ENCODE results near the gene CACNA1S. TPM values are rescaled to one million over a fixed set of nuclear protein-coding genes. Genes with fewer than 3 reads are reported as not detected.

The CACNA1S gene
- total and polyA plus RNA-seq, 2 of the 13 experiments (the other 11 are each of a cell fraction or from before 2014, with no cell fraction given), result not detected

GRCh38 chr1:201017828-201018163 is 94.4 kb downstream of the CACNA1S start (continued):
- TF ChIP-seq AKAP8 (CRISPR knock-in tag; IDR thresholded peaks at IDR 0.05) (no peak), KDM5B (CRISPR knock-in tag; IDR thresholded peaks at IDR 0.05; ENCODE audit: borderline replicate concordance) (no peak), GATAD1 (CRISPR knock-in tag; IDR thresholded peaks at IDR 0.05) (no peak), EHMT2 (IDR thresholded peaks at IDR 0.05; ENCODE audit: borderline replicate concordance, low read depth, low read length) (no peak), STAT5B (CRISPR knock-in tag; IDR thresholded peaks at IDR 0.05) (no peak), RCOR2 (CRISPR knock-in tag; IDR thresholded peaks at IDR 0.05) (no peak)

GRCh38 chr1:201016943-201017827 is 95.0 kb downstream of the CACNA1S start:
- DNase-seq (ENCODE audit: low spot score), result no peak
- Histone ChIP-seq H3K4me2 (ENCODE audit: low read depth, low read length) (peak overlapping the region; percentile 20), H4K20me1 (ENCODE audit: insufficient read depth, low read length) (no peaks in the 10 kb centered on the region), H3K4me3 (replicated peaks in 1 of 3; ENCODE audit: insufficient read depth in 1 of 3, low read depth in 2 of 3, low read length in 3 of 3) (peak overlapping the region in 1 of 3 experiments; percentile 10; a peak in 1 of 6 replicates), H3K4me1 (ENCODE audit: insufficient read depth, low read length) (peaks cover 43% of the 10 kb centered on the region), H3K36me3 (replicated peaks in 1 of 2; ENCODE audit: control insufficient read depth in 1 of 2, insufficient read depth in 2 of 2, low read length in 2 of 2) (no peaks in the 10 kb centered on the region), H3K79me2 (ENCODE audit: insufficient read depth, low read length) (no peaks in the 10 kb centered on the region), H3K9ac (ENCODE audit: insufficient read depth, low read depth, low read length) (no peak overlapping the region), H3K27me3 (ENCODE audit: control insufficient read depth in 1 of 2, insufficient read depth in 2 of 2, low read length in 2 of 2) (peaks cover 8 to 46% of the 10 kb centered on the region in 2 experiments), H3K27ac (ENCODE audit: extremely low read length, insufficient read depth, low read length) (no peak overlapping the region), H2AFZ (ENCODE audit: low read length) (no peak overlapping the region), H3K9me3 (ENCODE audit: low read length) (no peaks in the 10 kb centered on the region)
- intact Hi-C loops (cut with micrococcal nuclease; ENCODE audit: unreplicated experiment) (no loop called here), in situ Hi-C loops (cut with HindIII; ENCODE audit: extremely low pct_ligation_motif_present, low pct_unique_long_range_greater_than_20kb) (no loop called here)
- no peak; the same call in 1 of the 3 replicates for ATAC-seq
- FAIRE-seq, result no peak
- no TSS peak for BruUV-seq (replicated peaks)
- POLR2A ChIA-PET, result no interaction called here
- CTCF ChIA-PET (ENCODE audit: low intra/inter-chr PET ratio, low total read pairs), result no interaction called here
- 30% methylated on average over 2 of the region's 9 CpGs for WGBS (ENCODE audit: low lambda C conversion rate)
- TF ChIP-seq TEAD2 (CRISPR knock-in tag; IDR thresholded peaks at IDR 0.05) (no peak), ZFP91 (CRISPR knock-in tag; IDR thresholded peaks at IDR 0.05; ENCODE audit: borderline replicate concordance) (no peak), GLI4 (CRISPR knock-in tag; IDR thresholded peaks at IDR 0.05; ENCODE audit: borderline replicate concordance) (no peak), ZFP82 (CRISPR knock-in tag; IDR thresholded peaks at IDR 0.05; ENCODE audit: borderline replicate concordance) (no peak), ONECUT2 (CRISPR knock-in tag; IDR thresholded peaks at IDR 0.05) (no peak), ZNF761 (CRISPR knock-in tag; conservative IDR thresholded peaks at IDR 0.05) (no peak), FUBP1 (CRISPR knock-in tag; IDR thresholded peaks at IDR 0.05; ENCODE audit: borderline replicate concordance) (no peak), CTCF (CRISPR knock-in tag; IDR thresholded peaks at IDR 0.05) (no peak), PLRG1 (conservative IDR thresholded peaks at IDR 0.05) (no peak), ZBTB44 (CRISPR knock-in tag; IDR thresholded peaks at IDR 0.05) (no peak)
